Activated CD8-positive, alpha-beta memory T cell treated with anti-CD3 and anti-CD28 coated beads, Interleukin-2, amount 10 ng/mL, durations not matched to agents 7 days and 5 days (primary cell): ENCODE data around the gene GRM7. TPM values are rescaled to one million over a fixed set of nuclear protein-coding genes. Genes with fewer than 3 reads are reported as not detected.

ENCODE experiments used
- ATAC-seq: fragments of 150-1000 bp; cut with Tn5 transposase; one replicate; pipeline ENCODE4 v1.10.0; 2021; ENCODE audit warnings: moderate library complexity
- CTCF ChIA-PET: fragments of 350-600 bp; sonication (Branson Sonifier 250); formaldehyde crosslinking; loops from one replicate; lab custom pipeline; 2021; ENCODE audit warnings: antibody characterized with exemption; lab: Charles Lee
- DNase-seq: peaks from one replicate; pipeline ENCODE4 v3.0.0-alpha.2; 2020
- H3K27ac Mint-ChIP-seq: one replicate; pipeline ENCODE4 v1.8.0; 2021; ENCODE audit warnings: mild to moderate bottlenecking, mixed read lengths
- H3K27me3 Mint-ChIP-seq: one replicate; pipeline ENCODE4 v1.8.0; 2021; ENCODE audit warnings: mixed read lengths
- H3K36me3 Mint-ChIP-seq: one replicate; pipeline ENCODE4 v1.8.0; 2021; ENCODE audit warnings: mild to moderate bottlenecking, mixed read lengths
- H3K4me1 Mint-ChIP-seq: one replicate; pipeline ENCODE4 v1.8.0; 2021; ENCODE audit warnings: mixed read lengths
- H3K4me3 Mint-ChIP-seq: one replicate; pipeline ENCODE4 v1.8.0; 2021; ENCODE audit warnings: mild to moderate bottlenecking, moderate library complexity, mixed read lengths
- H3K9me3 Mint-ChIP-seq: one replicate; pipeline ENCODE4 v1.8.0; 2022; ENCODE audit warnings: low read depth, mixed read lengths
- total RNA-seq, 2 experiments: library from RNA; stranded (reverse); gene quantifications; one replicate each; pipeline ENCODE4 v1.2.3, GENCODE V29; 2021

The GRM7 gene
- total RNA-seq, 2 experiments from 2014 or later = not detected

DNA sequence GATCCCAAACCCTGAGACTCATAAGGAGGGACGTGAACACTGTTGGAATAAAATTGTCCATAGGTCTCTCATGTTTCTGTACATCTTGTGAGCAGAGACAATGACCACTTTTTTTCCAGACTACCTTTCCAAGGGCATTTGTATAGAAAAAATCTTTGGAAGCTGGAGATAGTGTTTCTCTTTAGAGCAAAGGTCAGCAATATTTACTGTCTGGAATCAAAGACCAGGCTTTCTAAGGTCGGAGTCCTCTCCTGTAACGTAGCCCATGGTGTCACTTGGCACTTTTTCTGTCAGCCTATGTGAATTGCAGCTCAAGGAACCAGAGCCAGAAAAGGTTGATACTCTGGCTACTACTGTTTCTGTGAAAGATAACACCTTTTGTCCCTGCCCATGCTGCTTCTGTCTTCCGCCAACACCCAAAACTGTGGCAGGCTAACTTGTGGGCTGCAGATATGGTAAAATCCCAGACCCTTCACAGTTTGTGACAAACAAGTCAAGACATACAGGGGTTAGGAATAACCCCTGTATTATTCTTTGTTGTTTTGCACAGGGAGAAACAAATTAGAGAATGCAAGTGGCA lies 578.3 kb downstream of the GRM7 start:
- Mint-ChIP-seq H3K4me3 (no peak overlapping the region), H3K27me3 (no peaks in the 10 kb centered on the region), H3K4me1 (no peaks in the 10 kb centered on the region), H3K9me3 (peaks cover 10% of the 10 kb centered on the region), H3K36me3 (no peaks in the 10 kb centered on the region), H3K27ac (no peak overlapping the region)
- ATAC-seq = no peak
- CTCF ChIA-PET = no interaction called here
- no peak for DNase-seq

DNA sequence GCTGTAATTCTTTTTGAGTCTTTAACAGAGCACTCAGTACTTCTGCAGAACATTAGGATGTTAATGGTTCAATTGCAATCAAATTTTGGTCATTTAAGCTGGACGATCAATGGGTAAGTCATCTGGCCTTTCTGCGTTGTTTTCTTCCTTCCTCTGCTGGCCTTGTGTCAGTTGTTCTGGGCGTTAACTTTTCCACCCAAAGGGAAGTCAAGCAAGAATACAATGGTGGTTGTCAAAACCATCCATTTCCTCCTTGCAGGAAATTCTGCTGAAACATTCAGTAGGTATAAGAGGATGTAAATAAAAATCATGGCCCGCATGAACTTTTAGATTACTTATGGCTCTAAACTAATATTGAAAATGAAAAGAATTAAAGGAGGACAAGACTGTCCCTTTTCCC lies 584.0 kb downstream of the GRM7 start:
- Mint-ChIP-seq H3K27ac (no peak overlapping the region), H3K9me3 (no peaks in the 10 kb centered on the region), H3K4me3 (no peak overlapping the region), H3K4me1 (no peaks in the 10 kb centered on the region), H3K36me3 (no peaks in the 10 kb centered on the region), H3K27me3 (no peaks in the 10 kb centered on the region)
- CTCF ChIA-PET = no interaction called here
- ATAC-seq = no peak
- no peak for DNase-seq

DNA sequence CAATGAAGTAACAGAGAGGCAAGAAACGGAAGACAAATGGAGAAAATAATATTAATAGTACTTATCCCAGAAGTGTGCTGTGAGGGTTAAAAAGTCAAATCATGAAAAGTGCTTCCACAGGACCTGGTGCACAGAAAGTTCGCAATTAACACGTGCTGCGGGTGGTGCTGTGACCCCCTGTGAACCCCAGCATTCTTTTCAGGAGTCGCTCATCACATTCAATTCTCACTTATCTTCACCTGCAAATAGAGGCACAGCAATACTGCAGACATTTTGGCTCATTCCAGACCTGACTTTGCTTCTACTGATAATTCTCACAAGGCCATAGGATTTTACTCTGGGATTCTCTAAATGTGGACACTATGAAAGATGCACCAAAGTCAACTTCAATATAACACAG lies 584.4 kb downstream of the GRM7 start:
- CTCF ChIA-PET = no interaction called here
- ATAC-seq (no peak), DNase-seq (no peak)
- no peak overlapping the region for H3K27ac Mint-ChIP-seq
- H3K9me3 Mint-ChIP-seq = no peaks in the 10 kb centered on the region
- H3K36me3 Mint-ChIP-seq = no peaks in the 10 kb centered on the region
- H3K4me3 Mint-ChIP-seq = no peak overlapping the region
- no peaks in the 10 kb centered on the region for H3K27me3 Mint-ChIP-seq
- H3K4me1 Mint-ChIP-seq = no peaks in the 10 kb centered on the region

DNA sequence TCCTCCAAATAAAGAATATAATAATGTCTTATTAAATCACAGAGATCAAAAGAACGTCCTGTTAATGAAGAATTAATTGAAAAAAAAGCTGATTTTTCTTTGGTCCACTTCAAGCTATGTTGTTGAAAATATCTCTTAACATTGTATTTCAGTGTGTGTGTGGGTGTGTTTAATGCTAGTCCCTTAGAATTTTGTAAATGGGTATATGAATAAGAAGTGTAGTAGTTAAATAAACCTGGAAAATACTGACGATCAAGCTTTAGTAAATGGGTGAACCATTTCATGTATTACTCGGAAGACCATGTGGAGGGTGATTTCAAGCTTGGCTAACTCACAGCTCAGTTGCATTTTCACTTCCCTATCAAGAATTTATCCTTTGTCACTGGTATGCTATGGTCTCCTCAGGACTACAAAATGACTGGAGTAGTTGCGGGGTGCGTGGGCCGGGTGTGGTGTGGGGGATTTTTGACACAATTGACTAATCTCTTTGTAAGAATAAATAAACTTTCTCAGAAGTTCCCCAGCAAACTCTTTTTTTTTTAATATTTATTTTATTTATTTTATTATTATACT lies 586.4 kb downstream of the GRM7 start:
- Mint-ChIP-seq H3K36me3 (no peaks in the 10 kb centered on the region), H3K27me3 (no peaks in the 10 kb centered on the region), H3K27ac (no peak overlapping the region), H3K4me3 (no peak overlapping the region), H3K4me1 (no peaks in the 10 kb centered on the region), H3K9me3 (peaks cover 4% of the 10 kb centered on the region)
- DNase-seq = no peak
- CTCF ChIA-PET = no interaction called here
- no peak for ATAC-seq

DNA sequence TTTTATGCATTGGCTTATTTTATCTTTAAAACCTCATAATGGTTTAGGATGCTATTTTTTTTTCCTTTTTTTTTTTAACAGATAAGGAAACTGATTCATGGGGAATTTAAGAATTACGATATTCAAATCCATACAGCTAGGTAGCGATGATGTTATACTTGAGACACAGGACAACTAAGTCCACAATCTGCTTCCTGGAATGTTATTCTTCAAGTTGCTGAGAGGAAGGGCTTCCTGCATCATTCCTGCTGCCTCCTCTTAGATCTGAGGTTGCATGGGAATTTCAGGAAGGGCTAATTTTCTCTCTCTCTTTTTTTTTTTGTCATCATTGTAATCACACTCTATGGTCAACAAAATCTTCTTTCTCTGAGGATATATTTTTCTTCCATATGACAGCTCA lies 595.5 kb downstream of the GRM7 start:
- no peak overlapping the region for H3K27ac Mint-ChIP-seq
- peaks cover 6% of the 10 kb centered on the region for H3K9me3 Mint-ChIP-seq
- no peaks in the 10 kb centered on the region for H3K4me1 Mint-ChIP-seq
- no peaks in the 10 kb centered on the region for H3K36me3 Mint-ChIP-seq
- H3K27me3 Mint-ChIP-seq = no peaks in the 10 kb centered on the region
- CTCF ChIA-PET = no interaction called here
- DNase-seq = no peak
- ATAC-seq = no peak
- H3K4me3 Mint-ChIP-seq = no peak overlapping the region

GRCh38 chr3:7461202-7461825 lies 600.4 kb downstream of the GRM7 start:
- Mint-ChIP-seq H3K4me3 (no peak overlapping the region), H3K36me3 (no peaks in the 10 kb centered on the region), H3K4me1 (no peaks in the 10 kb centered on the region), H3K9me3 (peaks cover 6% of the 10 kb centered on the region), H3K27ac (no peak overlapping the region), H3K27me3 (no peaks in the 10 kb centered on the region)
- DNase-seq = no peak
- no peak for ATAC-seq
- CTCF ChIA-PET = no interaction called here

DNA sequence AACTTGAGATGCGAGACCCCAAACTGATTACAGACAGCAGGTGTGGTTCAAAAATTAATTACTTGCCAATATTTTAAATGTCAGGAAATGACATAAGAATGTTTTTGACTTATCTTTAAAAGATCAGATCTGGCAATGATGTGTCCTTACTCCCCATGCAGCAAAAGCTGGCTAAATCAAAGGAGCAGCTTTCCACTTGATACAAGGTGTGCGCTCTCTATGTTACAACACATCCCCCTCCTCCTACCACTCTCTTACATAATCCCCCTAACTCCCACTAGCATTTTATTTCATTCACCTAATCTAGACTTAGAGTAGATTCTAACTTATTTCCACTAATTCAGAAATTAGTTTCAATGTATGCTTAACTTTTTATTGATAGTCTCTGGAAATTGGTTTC lies 609.0 kb downstream of the GRM7 start:
- Mint-ChIP-seq H3K36me3 (no peaks in the 10 kb centered on the region), H3K4me1 (no peaks in the 10 kb centered on the region), H3K27ac (no peak overlapping the region), H3K4me3 (no peak overlapping the region), H3K27me3 (no peaks in the 10 kb centered on the region), H3K9me3 (peaks cover 2% of the 10 kb centered on the region)
- DNase-seq (no peak), ATAC-seq (no peak)
- CTCF ChIA-PET = no interaction called here

- ATAC-seq (no peak), DNase-seq (no peak)
- Mint-ChIP-seq H3K36me3 (no peaks in the 10 kb centered on the region), H3K4me1 (no peaks in the 10 kb centered on the region), H3K9me3 (no peaks in the 10 kb centered on the region), H3K27ac (no peak overlapping the region), H3K4me3 (no peak overlapping the region), H3K27me3 (no peaks in the 10 kb centered on the region)
- CTCF ChIA-PET = no interaction called here
Measured at GRCh38 chr3:7484636-7485035, 623.7 kb downstream of the GRM7 start.

DNA sequence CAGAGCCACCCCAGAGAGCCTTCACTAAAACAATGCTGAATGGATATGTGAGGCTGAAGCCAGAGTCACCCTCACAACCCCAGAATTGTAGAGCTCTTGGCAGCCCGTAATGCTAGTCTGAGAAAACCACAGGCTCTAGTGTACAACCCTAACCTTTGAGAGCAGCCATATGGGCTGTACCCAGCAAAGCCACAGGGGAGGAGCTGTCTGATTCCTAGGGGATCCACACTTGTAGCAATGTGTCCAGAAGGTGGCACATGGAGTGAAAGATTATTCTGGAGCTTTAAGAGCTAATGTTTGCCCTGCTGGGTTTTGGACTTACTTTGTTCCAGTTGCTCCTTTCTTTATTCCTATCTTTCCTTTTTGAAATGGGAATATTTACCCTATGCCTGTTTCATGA lies 626.8 kb downstream of the GRM7 start:
- no peaks in the 10 kb centered on the region for H3K27me3 Mint-ChIP-seq
- H3K4me1 Mint-ChIP-seq = no peaks in the 10 kb centered on the region
- ATAC-seq = no peak
- CTCF ChIA-PET = no interaction called here
- DNase-seq = no peak
- H3K9me3 Mint-ChIP-seq = no peaks in the 10 kb centered on the region
- H3K36me3 Mint-ChIP-seq = no peaks in the 10 kb centered on the region
- H3K4me3 Mint-ChIP-seq = no peak overlapping the region
- no peak overlapping the region for H3K27ac Mint-ChIP-seq

DNA sequence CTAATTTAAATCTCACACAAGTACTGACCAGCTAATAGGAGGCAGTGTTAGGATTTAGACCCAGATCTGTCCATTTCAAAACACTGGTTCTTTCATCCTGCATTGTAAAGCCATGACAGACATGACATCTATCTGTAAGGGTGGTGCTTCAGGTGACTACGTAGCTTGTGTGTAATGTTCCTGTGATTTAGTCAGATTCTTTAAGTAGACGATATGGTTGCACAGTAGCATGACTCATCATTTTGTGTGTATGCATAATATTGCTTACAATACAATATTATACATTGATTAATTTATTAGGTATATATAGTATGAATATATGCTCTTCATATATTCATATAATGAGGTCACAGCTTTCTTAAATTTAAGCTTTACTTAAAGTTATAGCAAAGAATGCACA lies 628.5 kb downstream of the GRM7 start:
- Mint-ChIP-seq H3K36me3 (no peaks in the 10 kb centered on the region), H3K4me1 (no peaks in the 10 kb centered on the region), H3K4me3 (no peak overlapping the region), H3K27me3 (no peaks in the 10 kb centered on the region), H3K27ac (no peak overlapping the region), H3K9me3 (no peaks in the 10 kb centered on the region)
- ATAC-seq (no peak), DNase-seq (no peak)
- CTCF ChIA-PET = no interaction called here

GRCh38 chr3:7498715-7499114 lies 637.8 kb downstream of the GRM7 start:
- ATAC-seq (no peak), DNase-seq (no peak)
- CTCF ChIA-PET = no interaction called here
- Mint-ChIP-seq H3K9me3 (peaks cover 4% of the 10 kb centered on the region), H3K4me3 (no peak overlapping the region), H3K4me1 (no peaks in the 10 kb centered on the region), H3K27ac (no peak overlapping the region), H3K36me3 (no peaks in the 10 kb centered on the region), H3K27me3 (no peaks in the 10 kb centered on the region)

DNA sequence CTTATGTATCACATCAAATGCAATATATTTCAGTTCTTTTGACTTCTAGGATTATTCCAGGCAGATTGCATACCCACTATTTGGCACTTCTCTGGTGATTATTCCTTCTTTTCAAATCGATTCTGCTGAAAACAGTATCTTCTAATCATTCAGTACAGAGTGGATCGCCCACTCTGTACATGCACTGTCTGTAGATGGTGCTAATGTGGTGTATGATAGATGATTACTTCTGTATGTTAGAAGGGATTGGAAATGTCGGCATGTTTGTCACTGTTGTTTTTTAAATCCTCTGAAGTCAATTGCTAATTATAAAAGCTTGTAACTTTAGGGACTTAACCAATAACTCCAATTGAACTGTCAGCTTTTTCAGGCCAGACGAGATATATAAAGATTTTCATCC lies 642.5 kb downstream of the GRM7 start:
- Mint-ChIP-seq H3K36me3 (no peaks in the 10 kb centered on the region), H3K27ac (no peak overlapping the region), H3K4me3 (no peak overlapping the region), H3K4me1 (no peaks in the 10 kb centered on the region), H3K27me3 (no peaks in the 10 kb centered on the region), H3K9me3 (peaks cover 2% of the 10 kb centered on the region)
- ATAC-seq = no peak
- CTCF ChIA-PET = no interaction called here
- DNase-seq = no peak

- no peak overlapping the region for H3K4me3 Mint-ChIP-seq
- H3K27me3 Mint-ChIP-seq = no peaks in the 10 kb centered on the region
- ATAC-seq (no peak), DNase-seq (no peak)
- no peaks in the 10 kb centered on the region for H3K36me3 Mint-ChIP-seq
- peaks cover 2% of the 10 kb centered on the region for H3K9me3 Mint-ChIP-seq
- H3K27ac Mint-ChIP-seq = no peak overlapping the region
- H3K4me1 Mint-ChIP-seq = no peaks in the 10 kb centered on the region
- CTCF ChIA-PET = no interaction called here
Measured at GRCh38 chr3:7504886-7505775, 644.2 kb downstream of the GRM7 start.
